Suprapubic skin (tissue), 4 donors: ENCODE results near the gene ORC3.

Experiments
- CTCF ChIP-seq, 2 donors: fragments of 200-600 bp in 1 of 2; fragments of 450-650 bp in 1 of 2; sonication (generic) in 1 of 2; IDR thresholded peaks; one replicate each; pipeline ENCODE4 v1.5.1; 2016 to 2019; ENCODE audit warnings: antibody characterized with exemption in 2 of 2, mild to moderate bottlenecking in 1 of 2, moderate library complexity in 1 of 2
- EP300 ChIP-seq: sonication (generic); formaldehyde crosslinking; IDR thresholded peaks from one replicate; pipeline ENCODE4 v1.6.1; 2017; ENCODE audit warnings: antibody characterized with exemption
- POLR2A ChIP-seq, 2 donors: fragments of 450-650 bp; IDR thresholded peaks; one replicate each; pipeline ENCODE4 v1.6.1; 2017; ENCODE audit warnings: antibody characterized with exemption in 2 of 2, mild to moderate bottlenecking in 2 of 2, moderate library complexity in 2 of 2
- POLR2AphosphoS5 ChIP-seq, 3 donors: sonication (generic); formaldehyde crosslinking; IDR thresholded peaks; one replicate each; pipeline ENCODE4 v1.6.1; 2017; ENCODE audit warnings: antibody characterized with exemption in 3 of 3

- TF ChIP-seq POLR2A (IDR thresholded peaks at IDR 0.05) (no peak), CTCF (IDR thresholded peaks at IDR 0.05) (no peak), POLR2AphosphoS5 (IDR thresholded peaks at IDR 0.05) (no peak), EP300 (no peak)
Observed at GRCh38 chr6:87670707-87671106, 80.8 kb downstream of the ORC3 start.
